OCI-LY1 (cell line): ENCODE results near the gene RPH3AL.

Source experiments
- H2AFZ ChIP-seq: fragments of 200-600 bp; sonication (generic), shearing (Covaris generic); 2 replicates; pipeline ENCODE4 v1.6.0; 2014; ENCODE audit warnings: antibody characterized with exemption, mild to moderate bottlenecking, low read length
- H3F3A ChIP-seq: fragments of 200-600 bp; sonication (generic), shearing (Covaris generic); 2 replicates; pipeline ENCODE4 v1.6.0; 2014; ENCODE audit warnings: mild to moderate bottlenecking, antibody characterized with exemption, low read length, moderate library complexity; ENCODE audit not compliant: insufficient read depth
- H3K27ac ChIP-seq: fragments of 200-600 bp; sonication (generic); 2 replicates; pipeline ENCODE4 v1.5.1; 2014; ENCODE audit warnings: low read length, mixed run types, mild to moderate bottlenecking, low read depth; ENCODE audit not compliant: poor library complexity, severe bottlenecking
- H3K27me3 ChIP-seq: fragments of 200-600 bp; sonication (generic); 2 replicates; pipeline ENCODE4 v1.6.0; 2014; ENCODE audit warnings: antibody characterized with exemption, mild to moderate bottlenecking, low read length, moderate library complexity; ENCODE audit not compliant: insufficient read depth
- H3K36me3 ChIP-seq: fragments of 200-600 bp; sonication (generic); 2 replicates; pipeline ENCODE4 v1.6.1; 2014; ENCODE audit warnings: mild to moderate bottlenecking, antibody characterized with exemption, low read length, moderate library complexity, mixed read lengths; ENCODE audit not compliant: insufficient read depth
- H3K4me1 ChIP-seq: fragments of 200-600 bp; sonication (generic); 2 replicates; pipeline ENCODE4 v1.5.1; 2014; ENCODE audit warnings: mild to moderate bottlenecking, low read length, moderate library complexity; ENCODE audit not compliant: insufficient read depth, severe bottlenecking
- H3K4me2 ChIP-seq: fragments of 200-600 bp; sonication (generic), shearing (Covaris generic); 2 replicates; pipeline ENCODE4 v1.6.1; 2014; ENCODE audit warnings: low read length
- H3K4me3 ChIP-seq: fragments of 200-600 bp; sonication (generic); 2 replicates; pipeline ENCODE4 v1.5.1; 2014; ENCODE audit warnings: low read length, low read depth, mild to moderate bottlenecking, mixed read lengths; ENCODE audit not compliant: poor library complexity, severe bottlenecking
- H3K79me2 ChIP-seq: fragments of 200-600 bp; shearing (Covaris generic); 2 replicates; pipeline ENCODE4 v1.6.1; 2016; ENCODE audit warnings: mixed run types, low read length, mixed read lengths; ENCODE audit not compliant: insufficient read depth
- H3K9ac ChIP-seq: fragments of 200-600 bp; sonication (generic), shearing (Covaris generic); 2 replicates; pipeline ENCODE4 v1.6.1; 2014; ENCODE audit warnings: mild to moderate bottlenecking, low read length, mixed read lengths
- H3K9me2 ChIP-seq: fragments of 200-600 bp; sonication (generic), shearing (Covaris generic); 2 replicates; pipeline ENCODE4 v1.6.1; 2014; ENCODE audit warnings: low read depth, mild to moderate bottlenecking, low read length, mixed read lengths
- H3K9me3 ChIP-seq: fragments of 200-600 bp; shearing (Covaris generic); 2 replicates; pipeline ENCODE4 v1.6.1; 2014; ENCODE audit warnings: low read length, mixed read lengths
- H4K20me1 ChIP-seq: fragments of 200-600 bp; sonication (generic), shearing (Covaris generic); 2 replicates; pipeline ENCODE4 v1.6.0; 2016; ENCODE audit warnings: mild to moderate bottlenecking, low read length; ENCODE audit not compliant: insufficient read depth
- EZH2 ChIP-seq: fragments of 200-600 bp; sonication (generic), shearing (Covaris generic); IDR thresholded peaks from 2 replicates; pipeline ENCODE4 v1.8.0; 2017; ENCODE audit warnings: borderline replicate concordance, mixed run types, mild to moderate bottlenecking, antibody characterized with exemption, low read length, moderate library complexity, mixed read lengths
- TF ChIP-seq, protein P1 (sequence below): fragments of 200-600 bp; sonication (generic), shearing (Covaris generic); IDR thresholded peaks from 2 replicates; pipeline ENCODE4 v1.5.1; 2017; ENCODE audit warnings: mild to moderate bottlenecking, antibody characterized with exemption, low read length, moderate library complexity, mixed read lengths

RPH3AL gene

DNA sequence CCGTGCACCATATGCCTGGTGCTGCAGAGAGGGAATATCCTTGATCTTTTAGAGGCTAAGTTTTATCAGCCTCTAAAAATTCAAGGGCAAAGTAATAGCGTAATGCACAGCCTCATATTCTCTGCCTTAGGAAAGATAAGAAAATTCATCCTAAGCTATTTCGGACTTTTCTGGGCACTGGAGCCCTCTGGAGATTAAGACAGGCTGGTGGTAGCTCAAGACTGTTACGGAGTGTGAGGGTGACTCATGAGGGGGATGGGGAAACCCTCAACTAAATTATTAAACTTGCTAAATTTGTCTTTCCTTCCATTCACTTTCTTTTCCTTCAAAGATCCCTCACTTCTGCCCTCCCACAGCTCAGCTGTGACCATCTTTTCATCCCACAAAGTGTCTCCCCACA lies 73.3 kb downstream of the RPH3AL start:
- Histone ChIP-seq H3F3A (no peaks in the 10 kb centered on the region), H3K4me2 (no peak overlapping the region), H2AFZ (no peak overlapping the region), H3K4me3 (no peak overlapping the region), H3K9me2 (no peaks in the 10 kb centered on the region), H3K4me1 (no peaks in the 10 kb centered on the region), H3K27me3 (peaks cover 8% of the 10 kb centered on the region; the same call in 1 of the 2 replicates), H3K9ac (no peak overlapping the region), H3K9me3 (no peaks in the 10 kb centered on the region), H4K20me1 (no peaks in the 10 kb centered on the region), H3K79me2 (no peaks in the 10 kb centered on the region), H3K27ac (no peak overlapping the region), H3K36me3 (no peaks in the 10 kb centered on the region; the same call in 1 of the 2 replicates)
- no peak for TF ChIP-seq EZH2
- TF ChIP-seq, protein P1, sequence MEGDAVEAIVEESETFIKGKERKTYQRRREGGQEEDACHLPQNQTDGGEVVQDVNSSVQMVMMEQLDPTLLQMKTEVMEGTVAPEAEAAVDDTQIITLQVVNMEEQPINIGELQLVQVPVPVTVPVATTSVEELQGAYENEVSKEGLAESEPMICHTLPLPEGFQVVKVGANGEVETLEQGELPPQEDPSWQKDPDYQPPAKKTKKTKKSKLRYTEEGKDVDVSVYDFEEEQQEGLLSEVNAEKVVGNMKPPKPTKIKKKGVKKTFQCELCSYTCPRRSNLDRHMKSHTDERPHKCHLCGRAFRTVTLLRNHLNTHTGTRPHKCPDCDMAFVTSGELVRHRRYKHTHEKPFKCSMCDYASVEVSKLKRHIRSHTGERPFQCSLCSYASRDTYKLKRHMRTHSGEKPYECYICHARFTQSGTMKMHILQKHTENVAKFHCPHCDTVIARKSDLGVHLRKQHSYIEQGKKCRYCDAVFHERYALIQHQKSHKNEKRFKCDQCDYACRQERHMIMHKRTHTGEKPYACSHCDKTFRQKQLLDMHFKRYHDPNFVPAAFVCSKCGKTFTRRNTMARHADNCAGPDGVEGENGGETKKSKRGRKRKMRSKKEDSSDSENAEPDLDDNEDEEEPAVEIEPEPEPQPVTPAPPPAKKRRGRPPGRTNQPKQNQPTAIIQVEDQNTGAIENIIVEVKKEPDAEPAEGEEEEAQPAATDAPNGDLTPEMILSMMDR = no peak

DNA sequence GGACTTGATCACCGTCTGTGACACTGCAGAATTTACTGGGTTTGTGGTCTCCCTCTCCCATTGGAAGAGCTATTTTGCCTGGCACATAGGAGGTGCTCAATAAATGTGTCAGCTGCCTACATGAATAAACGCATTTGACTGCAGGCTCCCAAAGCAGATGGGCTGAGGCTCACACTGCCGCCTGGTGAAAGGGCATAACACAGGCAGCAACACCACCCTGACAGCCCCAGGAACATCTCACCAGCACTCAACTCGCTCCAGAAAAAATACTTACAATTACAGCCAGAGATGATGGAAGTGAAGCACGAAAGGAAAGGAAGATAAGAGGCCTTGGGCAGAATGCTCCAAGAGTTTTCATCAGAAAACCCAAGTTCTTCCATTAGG lies 73.9 kb downstream of the RPH3AL start:
- Histone ChIP-seq H4K20me1 (no peaks in the 10 kb centered on the region), H3K9ac (no peak overlapping the region), H3K9me3 (no peaks in the 10 kb centered on the region), H3K27me3 (peaks cover 8% of the 10 kb centered on the region; the same call in 1 of the 2 replicates), H3F3A (no peaks in the 10 kb centered on the region), H3K4me1 (no peaks in the 10 kb centered on the region), H2AFZ (no peak overlapping the region), H3K36me3 (no peaks in the 10 kb centered on the region; the same call in 1 of the 2 replicates), H3K79me2 (no peaks in the 10 kb centered on the region), H3K4me3 (no peak overlapping the region), H3K9me2 (no peaks in the 10 kb centered on the region), H3K4me2 (no peak overlapping the region), H3K27ac (no peak overlapping the region)
- TF ChIP-seq EZH2 = no peak
- TF ChIP-seq, protein P1 = no peak

DNA sequence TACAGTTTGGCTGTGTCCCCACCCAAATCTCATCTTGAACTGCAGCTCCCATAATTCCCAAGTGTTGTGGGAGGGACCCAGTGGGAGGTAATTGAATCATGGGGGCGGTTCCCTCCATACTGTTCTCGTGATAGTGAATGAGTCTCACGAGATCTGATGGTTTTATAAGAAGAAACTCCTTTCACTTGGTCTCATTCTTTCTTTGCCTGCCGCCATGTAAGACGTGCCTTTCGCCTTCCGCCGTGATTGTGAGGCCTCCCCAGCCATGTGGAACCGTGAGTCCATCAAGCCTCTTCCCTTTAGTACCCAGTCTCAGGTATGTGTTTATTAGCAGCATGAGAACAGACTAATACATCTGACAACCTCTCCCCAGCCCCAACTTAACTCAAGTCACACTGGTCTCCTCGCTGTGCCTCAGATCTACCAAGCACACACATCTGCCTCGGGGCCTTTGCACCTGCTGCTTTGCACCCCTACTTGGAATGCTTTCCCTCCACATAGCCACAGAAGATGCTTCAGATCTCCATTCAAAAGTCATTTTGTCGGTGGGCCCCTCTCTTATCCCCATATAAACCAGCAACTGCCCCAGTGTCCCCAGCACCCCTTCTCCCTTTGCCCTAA lies 74.4 kb downstream of the RPH3AL start:
- TF ChIP-seq EZH2 = no peak
- TF ChIP-seq, protein P1 = no peak
- no peaks in the 10 kb centered on the region for H4K20me1 ChIP-seq
- no peak overlapping the region for H3K4me2 ChIP-seq
- no peak overlapping the region for H3K9ac ChIP-seq
- H3K27me3 ChIP-seq = peaks cover 8% of the 10 kb centered on the region; the same call in 1 of the 2 replicates
- no peak overlapping the region for H3K4me3 ChIP-seq
- no peaks in the 10 kb centered on the region for H3K4me1 ChIP-seq
- H3K27ac ChIP-seq = no peak overlapping the region
- H3K9me3 ChIP-seq = no peaks in the 10 kb centered on the region
- H2AFZ ChIP-seq = no peak overlapping the region
- H3K79me2 ChIP-seq = no peaks in the 10 kb centered on the region
- no peaks in the 10 kb centered on the region for H3F3A ChIP-seq
- no peaks in the 10 kb centered on the region; the same call in 1 of the 2 replicates for H3K36me3 ChIP-seq
- no peaks in the 10 kb centered on the region for H3K9me2 ChIP-seq
